Right ventricle myocardium superior (tissue), 1 donor: ENCODE data around the gene DMAC2L. TPM values are rescaled to one million over a fixed set of nuclear protein-coding genes. Genes with fewer than 3 reads are reported as not detected.

Source experiments
- ATAC-seq: fragments of 200-7000 bp; cut with Tn5 transposase; one replicate; pipeline ENCODE4 v1.9.1; 2020; ENCODE audit warnings: mild to moderate bottlenecking; ENCODE audit not compliant: poor library complexity
- DNase-seq: peaks from one replicate; pipeline ENCODE4 v3.0.0-alpha.2; 2020
- intact Hi-C: fragments of 100-400 bp; cut with DNase I; formaldehyde crosslinking; loops from one replicate; pipeline ENCODE4 v1.11.2; 2022
- total RNA-seq: library from RNA; stranded (reverse); fragmentation: NEBNext Ultra II Directional; extraction: Animal tissue kit (Norgen Biotek cat#: 25700); gene quantifications from one replicate; pipeline ENCODE4 v1.2.1, GENCODE V29; 2021
- donor health status: DM: no; HTN: yes; CAD: no; lungs with severe emphysema.

Gene DMAC2L
- total RNA-seq, 1 donor from 2014 or later = 25.4 TPM

DNA sequence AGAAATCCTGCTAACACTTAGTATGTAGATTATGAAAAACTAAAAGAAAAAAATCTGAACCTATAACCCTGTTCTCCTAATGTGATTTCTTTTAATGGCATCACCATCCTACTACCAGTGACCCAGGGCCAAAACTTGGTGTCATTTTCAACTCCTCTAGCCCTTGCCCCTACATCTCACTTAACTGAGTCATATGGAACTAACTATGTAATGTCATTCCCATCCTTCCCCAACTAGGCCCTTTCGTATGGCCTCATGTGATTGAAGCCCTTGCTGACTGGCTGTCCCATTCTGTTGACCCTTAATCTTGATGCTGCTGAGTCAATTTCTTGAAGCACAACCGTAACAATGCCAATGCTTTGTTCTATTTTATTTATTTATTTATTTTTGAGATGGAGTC, 7.6 kb downstream of the DMAC2L start:
- intact Hi-C loops = loop anchor here (10.0 kb wide), 1 partner anchor 75 kb away; the partner anchor contains the start of gene CDKL1
- DNase-seq (no peak), ATAC-seq (no peak)

- DNase-seq (no peak), ATAC-seq (peak; percentile 39)
- intact Hi-C loops = loop anchor here (10.0 kb wide), 1 partner anchor 75 kb away; the partner anchor contains the start of gene CDKL1
Observed at GRCh38 chr14:50320283-50320682, 8.2 kb downstream of the DMAC2L start.

- ATAC-seq = peak; percentile 96
- intact Hi-C loops = loop anchor here (10.0 kb wide), 1 partner anchor 74 kb away; the partner anchor contains the start of gene CDKL1
- DNase-seq = no peak
Observed at GRCh38 chr14:50321009-50321660, 9.0 kb downstream of the DMAC2L start.

DNA sequence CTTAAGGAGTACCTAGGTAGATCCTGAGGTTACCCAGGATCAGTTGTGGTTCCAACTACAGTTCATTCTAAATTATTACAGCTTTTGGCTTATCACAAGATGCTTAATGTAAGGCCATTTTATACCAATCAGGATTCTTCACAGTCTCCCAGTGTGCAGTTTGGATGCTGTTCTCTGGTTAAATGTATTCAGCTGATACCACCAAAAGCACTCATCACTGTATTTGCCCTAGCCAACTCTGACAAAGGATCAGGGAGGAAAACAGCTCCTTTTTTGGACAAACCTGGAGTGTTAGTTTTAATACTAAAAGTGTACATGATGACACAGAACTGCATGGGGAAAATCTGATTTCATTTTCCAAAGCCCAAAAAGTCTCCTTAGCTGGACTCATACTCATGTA, 19.5 kb downstream of the DMAC2L start:
- intact Hi-C loops = no loop called here
- ATAC-seq = no peak
- no peak for DNase-seq

GRCh38 chr14:50333014-50333509, 20.9 kb downstream of the DMAC2L start:
- intact Hi-C loops = no loop called here
- ATAC-seq (peak; percentile 89), DNase-seq (peak; percentile 57)

- ATAC-seq (no peak), DNase-seq (no peak)
- intact Hi-C loops = no loop called here
Observed at GRCh38 chr14:50334211-50334610, 22.1 kb downstream of the DMAC2L start.

GRCh38 chr14:50335389-50335788, 23.3 kb downstream of the DMAC2L start:
- intact Hi-C loops = no loop called here
- ATAC-seq (peak; percentile 39), DNase-seq (peak; percentile 57)

GRCh38 chr14:50335989-50336824, 24.1 kb downstream of the DMAC2L start:
- peak; percentile 48 for DNase-seq
- ATAC-seq = peak; percentile 27
- intact Hi-C loops = no loop called here

DNA sequence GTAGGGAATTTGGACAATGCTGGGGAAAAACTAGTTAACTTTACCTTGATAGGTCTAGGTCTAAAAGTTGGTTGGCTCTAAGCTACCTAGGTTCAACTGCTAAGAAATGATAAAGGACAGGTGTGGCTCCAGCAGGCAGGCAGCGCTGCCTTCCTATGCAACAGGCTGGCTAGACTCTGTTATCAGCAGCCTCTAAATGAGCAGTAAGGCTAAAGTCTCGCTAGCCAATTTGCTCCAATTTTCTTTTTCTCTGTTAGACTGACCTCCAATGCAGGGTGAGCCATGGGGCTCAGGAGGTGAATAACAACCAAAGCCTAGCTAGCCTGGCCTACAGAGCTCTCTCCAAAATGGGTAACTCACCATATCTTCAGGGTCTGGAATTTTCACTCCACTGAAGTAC, 26.5 kb downstream of the DMAC2L start:
- ATAC-seq (no peak), DNase-seq (no peak)
- intact Hi-C loops = no loop called here

DNA sequence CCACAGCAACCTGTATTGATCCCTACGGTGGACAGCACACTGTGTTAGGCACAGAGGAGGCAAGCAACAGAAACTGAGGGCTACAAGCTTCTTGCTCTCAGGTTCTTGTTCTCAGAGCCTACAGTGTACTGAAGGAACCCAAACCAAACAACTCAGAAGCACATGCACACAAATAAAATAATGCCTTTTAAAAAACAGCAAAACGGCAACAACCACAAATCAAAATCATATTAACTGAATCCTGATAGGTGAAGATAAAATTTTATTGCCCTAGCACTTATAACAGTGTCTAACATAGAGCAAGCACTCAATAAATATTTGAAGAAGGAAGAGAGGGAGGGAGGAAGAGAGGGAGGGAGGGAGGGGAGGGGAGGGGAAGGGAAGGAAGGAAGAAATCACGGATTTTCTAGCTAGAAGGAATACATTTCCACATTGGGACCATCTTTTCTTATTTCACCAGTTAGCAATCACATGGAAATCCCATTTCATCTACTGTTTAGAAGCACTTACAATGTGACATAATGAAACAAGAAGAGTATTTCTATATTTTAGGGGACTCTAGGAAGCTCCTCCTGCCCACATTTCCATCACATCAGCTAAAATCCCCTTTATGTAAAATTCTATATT, 27.2 kb downstream of the DMAC2L start:
- DNase-seq = no peak
- ATAC-seq = no peak
- intact Hi-C loops = no loop called here

DNA sequence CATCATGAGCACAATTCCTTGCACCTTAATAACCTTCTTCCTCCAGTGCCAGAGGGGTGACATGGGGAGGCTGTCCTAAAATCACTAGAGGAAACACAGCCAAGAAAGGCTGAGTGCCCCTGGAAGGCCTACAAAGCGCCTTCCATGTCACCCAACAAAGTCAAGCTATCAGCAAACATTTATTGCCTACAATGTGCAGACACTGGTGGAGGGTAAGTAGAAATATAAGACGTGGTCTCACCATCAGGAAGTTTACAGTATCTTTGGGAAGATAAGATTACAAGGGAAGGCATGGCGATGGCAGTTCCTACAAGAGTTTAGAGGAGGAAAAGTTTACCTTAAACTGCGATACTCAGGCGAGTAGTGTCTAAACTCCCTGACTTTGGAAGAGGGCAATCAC, 27.9 kb downstream of the DMAC2L start:
- intact Hi-C loops = no loop called here
- DNase-seq (no peak), ATAC-seq (no peak)

DNA sequence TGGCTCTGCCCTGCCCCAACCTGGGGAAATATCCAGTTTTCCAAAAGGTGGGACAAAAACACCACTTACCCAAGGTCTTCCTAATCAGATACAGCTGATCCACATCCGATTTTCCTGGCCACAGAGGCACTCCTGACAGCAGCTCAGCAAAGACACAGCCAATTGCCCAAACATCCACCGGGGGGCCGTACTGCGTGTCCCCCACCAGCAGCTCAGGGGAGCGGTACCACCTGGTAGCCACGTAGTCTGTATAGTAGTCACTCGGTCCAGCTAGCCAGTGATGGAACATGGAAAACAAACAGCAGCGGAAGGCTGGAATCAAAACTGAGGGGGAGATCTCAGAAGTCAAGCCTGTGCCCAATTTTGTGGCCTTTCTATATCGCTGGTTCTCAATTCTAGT, 28.8 kb downstream of the DMAC2L start:
- intact Hi-C loops = no loop called here
- ATAC-seq (no peak), DNase-seq (no peak)

DNA sequence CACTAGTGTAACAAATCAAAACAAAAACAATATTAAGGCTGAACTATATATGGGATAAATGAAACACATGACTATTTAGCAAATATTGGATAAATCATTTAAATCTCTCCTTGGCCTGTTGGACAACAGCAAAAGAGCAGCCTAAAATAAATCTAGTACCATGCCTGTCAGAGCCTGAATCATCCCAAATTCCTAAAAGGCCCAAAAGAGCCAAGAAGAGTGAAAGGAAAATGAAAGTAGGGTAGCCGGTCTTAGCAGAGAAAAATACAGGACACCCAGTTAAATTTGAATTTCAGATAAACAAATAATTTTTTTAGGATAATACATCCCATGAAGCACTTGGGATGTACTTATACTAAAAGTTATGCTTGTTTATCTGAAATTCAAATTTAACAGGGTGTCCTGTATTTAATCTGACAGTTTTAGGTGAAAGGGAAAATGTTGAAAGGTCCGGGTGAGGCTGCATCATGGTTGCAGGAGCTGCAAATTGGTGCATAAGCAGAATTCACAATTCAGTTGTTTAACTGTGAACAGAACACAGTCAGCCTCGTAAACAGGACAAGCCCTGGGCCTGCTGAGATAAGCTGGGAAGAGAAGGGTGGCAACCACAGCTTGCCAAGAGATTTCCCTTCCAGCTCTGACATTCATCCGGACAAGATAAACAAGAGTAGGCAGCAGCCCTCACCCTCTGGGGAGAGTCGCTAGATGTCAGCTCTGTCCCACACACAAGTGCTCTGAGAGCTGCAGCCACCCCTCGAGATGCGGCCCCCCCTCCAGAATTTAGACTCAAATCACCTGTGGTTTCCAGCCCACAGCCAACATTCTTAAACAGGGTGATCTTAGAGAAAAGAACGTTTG, 30.3 kb downstream of the DMAC2L start:
- peak; percentile 68 for DNase-seq
- peak; percentile 94 for ATAC-seq
- intact Hi-C loops = no loop called here

DNA sequence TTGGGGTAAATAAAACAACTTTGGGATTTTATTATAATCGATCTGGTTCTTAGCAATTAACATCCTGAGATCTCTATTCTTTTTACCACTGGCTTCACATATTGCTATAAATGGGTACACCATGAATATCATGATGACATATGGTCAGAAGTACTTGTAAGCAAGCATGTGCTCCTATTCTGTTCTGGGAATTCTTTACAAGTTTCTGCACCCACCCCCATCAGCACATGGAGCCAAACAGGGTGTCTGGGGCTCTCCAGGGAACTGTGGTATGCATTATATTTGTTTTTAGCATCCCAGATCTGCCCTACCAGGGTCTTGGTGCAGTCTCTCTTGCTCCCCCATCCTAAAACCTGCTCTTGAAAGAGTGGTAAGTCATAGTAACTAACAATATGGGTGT, 31.3 kb downstream of the DMAC2L start:
- ATAC-seq (no peak), DNase-seq (no peak)
- intact Hi-C loops = no loop called here

DNA sequence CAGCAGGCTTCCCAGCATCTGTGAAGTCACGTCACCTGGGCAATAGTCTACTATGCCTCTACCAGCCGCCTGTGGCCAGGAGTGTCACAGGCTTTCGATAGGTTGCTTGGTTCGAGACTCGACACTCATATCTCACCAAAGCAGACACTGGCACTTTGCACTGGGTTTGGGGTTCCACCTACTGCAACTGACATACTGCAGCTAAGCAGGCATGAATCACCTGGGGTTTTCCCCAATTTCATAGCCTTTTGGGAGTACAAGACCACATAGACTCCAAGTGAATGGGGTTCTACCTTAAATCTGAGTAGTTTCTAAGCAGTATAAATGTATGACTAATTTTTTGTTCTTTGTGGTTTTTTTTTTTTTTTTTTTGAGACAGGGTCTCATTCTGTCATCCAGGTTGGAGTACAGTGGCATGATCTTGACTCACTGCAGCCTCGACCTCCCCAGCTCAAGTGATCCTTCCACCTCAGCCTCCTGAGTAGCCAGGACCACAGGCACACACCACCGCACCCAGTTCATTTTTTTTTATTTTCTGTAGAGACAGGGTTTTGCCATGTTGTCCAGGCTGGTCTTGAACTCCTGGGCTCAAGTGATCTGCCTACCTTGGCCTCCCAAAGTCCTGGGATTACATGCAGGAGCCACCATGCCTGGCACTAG, 32.1 kb downstream of the DMAC2L start:
- DNase-seq (no peak), ATAC-seq (no peak)
- intact Hi-C loops = no loop called here

DNA sequence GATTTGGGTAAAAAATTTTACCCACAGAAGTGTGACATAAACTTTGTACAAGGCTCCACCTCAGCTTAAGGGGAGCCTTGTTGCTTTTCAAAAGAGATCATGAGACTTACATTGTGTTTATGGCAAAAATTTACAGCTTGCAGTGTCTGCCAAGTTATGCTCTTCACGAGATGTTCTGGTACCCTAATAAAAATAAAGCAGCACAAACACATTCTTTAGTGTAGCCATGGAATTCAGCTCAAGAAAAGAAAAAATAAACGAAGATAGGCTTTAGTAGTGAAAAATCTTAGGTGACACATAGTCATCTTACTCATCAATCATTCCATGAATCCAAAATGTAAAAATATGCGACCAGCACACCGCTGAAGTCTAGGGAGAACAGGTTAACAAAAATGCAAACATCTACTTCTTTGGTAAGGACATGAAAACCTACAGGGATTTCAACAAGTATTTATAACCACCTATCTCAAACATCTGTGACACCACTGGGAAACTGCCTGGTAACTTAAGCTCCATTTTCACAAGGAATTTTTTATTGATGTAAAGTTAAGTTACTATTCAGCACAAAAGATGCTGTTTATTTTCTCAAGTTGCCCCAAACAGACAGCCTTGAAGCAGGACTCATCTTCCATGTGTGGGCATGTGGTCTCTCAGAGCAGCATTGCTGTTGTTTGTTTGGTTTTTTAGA, 32.9 kb downstream of the DMAC2L start:
- intact Hi-C loops = no loop called here
- no peak for DNase-seq
- no peak for ATAC-seq

DNA sequence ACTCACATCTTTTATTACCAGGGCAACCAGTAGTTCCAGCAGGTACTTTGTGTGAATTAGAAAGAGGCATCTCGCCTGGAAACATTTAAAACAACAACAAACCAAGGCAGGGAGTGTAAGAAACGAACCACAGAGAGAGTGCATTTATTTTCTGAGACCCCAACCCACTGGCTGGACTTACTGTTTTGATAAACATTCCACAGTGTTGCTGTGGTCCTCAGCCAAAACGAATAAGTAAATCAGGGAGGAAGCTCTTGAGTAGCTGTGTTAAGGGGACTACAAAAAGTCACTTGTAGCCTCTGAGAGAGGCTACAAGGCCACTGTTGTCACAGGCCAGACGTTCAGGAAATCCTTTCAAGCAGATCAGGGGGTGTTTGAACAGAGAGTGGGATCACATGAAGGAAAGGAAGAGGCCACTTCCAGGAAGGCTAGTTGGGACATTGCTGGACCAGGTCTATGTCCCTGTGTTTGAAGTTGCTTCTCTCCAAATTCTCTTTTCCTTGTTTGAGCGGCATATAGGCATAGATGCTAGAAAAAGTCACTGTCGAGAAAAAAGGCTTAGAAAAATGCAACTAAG, 33.8 kb downstream of the DMAC2L start:
- ATAC-seq (no peak), DNase-seq (no peak)
- intact Hi-C loops = no loop called here
